OCI-LY7 (cell line): ENCODE measurements around the gene TMEM54.

Experiments
- EZH2phosphoT487 ChIP-seq: fragments of 200-600 bp; sonication (generic); IDR thresholded peaks from 2 replicates; pipeline ENCODE4 v1.6.1; 2018; ENCODE audit warnings: low read depth, borderline replicate concordance, mild to moderate bottlenecking, mixed run types, antibody characterized with exemption, low read length, moderate library complexity, mixed read lengths
- TF ChIP-seq, protein P1 (sequence below): fragments of 200-600 bp; sonication (generic); conservative IDR thresholded peaks from 2 replicates; pipeline ENCODE4 v1.5.1; 2014; ENCODE audit warnings: mild to moderate bottlenecking, antibody characterized with exemption, low read length, moderate library complexity, mixed read lengths

DNA sequence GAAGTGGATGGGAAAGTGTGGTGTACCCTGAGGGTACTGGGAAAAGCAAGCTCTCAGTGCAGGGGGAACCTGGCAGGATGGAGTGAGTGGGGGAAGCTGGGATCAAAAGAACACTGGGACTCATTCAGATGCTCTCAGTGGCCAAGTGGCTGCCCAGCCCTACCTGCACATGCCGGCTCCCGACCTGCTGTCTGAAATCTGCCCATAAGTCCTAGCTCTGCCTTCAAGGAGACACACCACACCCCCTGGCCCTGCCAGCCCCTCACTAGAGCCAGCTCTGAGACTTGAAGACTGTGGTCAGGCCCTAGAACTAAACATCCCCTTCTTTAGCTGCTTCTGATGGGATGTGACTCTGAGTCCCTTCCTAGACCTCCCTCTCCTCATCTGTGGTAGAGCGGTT is 2.2 kb downstream of the TMEM54 start:
- no peak for TF ChIP-seq EZH2phosphoT487
- TF ChIP-seq, protein P1, sequence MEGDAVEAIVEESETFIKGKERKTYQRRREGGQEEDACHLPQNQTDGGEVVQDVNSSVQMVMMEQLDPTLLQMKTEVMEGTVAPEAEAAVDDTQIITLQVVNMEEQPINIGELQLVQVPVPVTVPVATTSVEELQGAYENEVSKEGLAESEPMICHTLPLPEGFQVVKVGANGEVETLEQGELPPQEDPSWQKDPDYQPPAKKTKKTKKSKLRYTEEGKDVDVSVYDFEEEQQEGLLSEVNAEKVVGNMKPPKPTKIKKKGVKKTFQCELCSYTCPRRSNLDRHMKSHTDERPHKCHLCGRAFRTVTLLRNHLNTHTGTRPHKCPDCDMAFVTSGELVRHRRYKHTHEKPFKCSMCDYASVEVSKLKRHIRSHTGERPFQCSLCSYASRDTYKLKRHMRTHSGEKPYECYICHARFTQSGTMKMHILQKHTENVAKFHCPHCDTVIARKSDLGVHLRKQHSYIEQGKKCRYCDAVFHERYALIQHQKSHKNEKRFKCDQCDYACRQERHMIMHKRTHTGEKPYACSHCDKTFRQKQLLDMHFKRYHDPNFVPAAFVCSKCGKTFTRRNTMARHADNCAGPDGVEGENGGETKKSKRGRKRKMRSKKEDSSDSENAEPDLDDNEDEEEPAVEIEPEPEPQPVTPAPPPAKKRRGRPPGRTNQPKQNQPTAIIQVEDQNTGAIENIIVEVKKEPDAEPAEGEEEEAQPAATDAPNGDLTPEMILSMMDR, result no peak
